Astrocyte (in vitro differentiated cells and primary cell): ENCODE data around the gene APLNR.

ENCODE experiments used
- CTCF ChIP-seq: IDR thresholded peaks from 2 replicates; pipeline ENCODE4 v1.5.1; 2011; ENCODE audit warnings: low read depth, mild to moderate bottlenecking, inconsistent platforms, low read length, moderate library complexity; ENCODE audit not compliant: insufficient read depth
- EZH2 ChIP-seq: IDR thresholded peaks from 2 replicates; pipeline ENCODE4 v1.6.1; 2012; ENCODE audit warnings: mild to moderate bottlenecking, low read length, inconsistent platforms; ENCODE audit not compliant: insufficient read depth

GRCh38 chr11:57200917-57201316 lies 36.1 kb downstream of the APLNR start:
- TF ChIP-seq CTCF (no peak), EZH2 (no peak)
